ENCODE measurements around the gene GOLPH3L.
A peak's percentile ranks its signal among the peaks of the same experiment; 100 is the strongest.
"Not testable (repeated sequence)": the region's sequence is repeated elsewhere in the genome, so short reads cannot be mapped to it uniquely, and the experiment has no call there.

GOLPH3L gene

DNA sequence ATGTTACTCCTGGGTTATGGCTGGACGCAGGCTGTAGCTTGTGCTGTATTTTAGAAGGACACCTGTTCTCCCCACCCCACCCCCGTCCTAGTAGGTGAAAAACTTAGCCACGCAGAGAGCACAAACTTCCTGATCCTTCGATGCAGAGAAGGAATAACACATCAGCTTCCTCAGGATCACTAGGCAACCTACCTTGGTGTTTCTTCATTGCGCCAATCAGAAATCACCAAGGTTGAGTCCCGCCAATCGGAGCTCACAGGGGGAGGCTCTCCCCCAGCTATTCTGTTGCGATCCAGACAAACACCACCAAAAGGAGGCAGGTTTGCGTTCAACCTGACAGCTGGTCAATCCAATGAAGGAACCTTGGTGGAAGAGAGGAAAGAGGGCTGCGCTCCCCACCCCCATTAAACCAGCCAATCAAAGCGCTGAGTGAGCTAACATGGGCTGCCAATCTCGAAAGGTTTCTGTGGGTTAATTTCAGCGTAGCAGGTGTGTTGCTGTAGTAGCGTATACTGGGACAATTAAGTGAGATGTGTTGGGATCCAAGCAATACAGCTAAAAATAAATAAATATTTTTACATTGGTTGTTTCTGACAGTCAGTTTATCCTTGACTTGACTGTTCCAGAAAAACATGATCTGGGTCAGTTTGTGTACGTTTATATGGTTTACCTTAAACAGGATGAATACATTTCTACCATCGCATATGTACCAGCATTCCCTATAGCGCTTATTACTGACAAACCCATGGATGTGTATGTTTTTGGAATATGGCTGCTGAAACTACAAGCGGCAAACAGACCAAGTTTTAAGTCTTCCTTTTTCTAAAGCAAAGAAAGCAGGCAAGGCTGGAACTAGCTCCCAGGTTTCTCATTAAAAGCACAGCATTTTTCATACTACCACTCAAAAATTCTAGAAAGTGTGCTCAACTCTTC is at the start of gene GOLPH3L:
Gene GOLPH3L, minus strand, starts transcription at position 160 of the 933 bp plus-strand sequence. CDS start 2,316 bp downstream, outside the sequence.
- peak; percentile 66 for DNase-seq

DNA sequence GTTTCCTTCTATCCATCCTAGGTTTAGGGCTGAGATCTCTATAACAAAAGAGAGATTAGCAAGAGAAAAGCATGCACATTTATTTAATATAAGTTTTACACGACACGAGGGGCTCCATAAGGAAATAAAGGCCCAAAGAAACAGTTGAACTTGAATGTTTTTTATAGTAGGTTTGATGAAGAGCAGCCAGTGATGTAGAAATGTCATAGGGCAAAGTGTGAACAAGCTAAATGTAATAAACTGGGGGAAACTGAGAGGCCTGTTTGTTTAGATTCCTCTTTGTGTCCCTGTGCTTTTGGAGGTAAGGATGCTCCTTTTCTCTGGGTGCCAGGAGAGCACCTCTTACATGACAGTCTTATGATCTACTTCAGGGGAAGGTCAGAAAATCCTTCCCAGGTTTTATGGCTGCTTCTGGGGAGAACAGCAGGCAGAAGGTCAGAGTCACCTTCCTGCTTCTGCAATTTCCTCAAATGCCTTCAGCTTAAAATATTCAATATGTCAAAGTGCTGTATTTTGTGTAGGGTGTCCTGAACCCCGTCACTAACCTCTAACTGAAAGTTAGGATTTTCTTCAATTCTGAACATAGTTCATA is 33.3 kb upstream of the GOLPH3L start:
- DNase-seq, result no peak

DNA sequence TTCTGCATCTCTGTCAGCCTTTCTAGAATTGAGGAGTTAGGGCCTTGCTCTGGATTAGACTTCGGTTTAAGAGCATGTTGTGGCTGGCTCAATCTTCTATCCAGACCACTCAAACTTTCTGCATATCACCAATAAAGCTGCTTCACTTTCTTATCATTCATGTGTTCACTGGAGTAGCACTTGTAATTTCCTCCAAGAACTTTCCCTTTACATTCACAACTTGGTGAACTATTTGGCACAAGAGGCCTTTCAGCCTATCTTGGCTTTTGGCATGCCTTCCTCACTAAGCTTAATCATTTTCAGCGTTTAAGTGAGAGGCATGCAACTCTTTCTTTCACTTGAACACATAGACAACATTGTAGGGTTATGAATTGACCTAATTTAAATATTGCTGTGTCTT is 27.4 kb upstream of the GOLPH3L start:
- DNase-seq, result no peak

DNA sequence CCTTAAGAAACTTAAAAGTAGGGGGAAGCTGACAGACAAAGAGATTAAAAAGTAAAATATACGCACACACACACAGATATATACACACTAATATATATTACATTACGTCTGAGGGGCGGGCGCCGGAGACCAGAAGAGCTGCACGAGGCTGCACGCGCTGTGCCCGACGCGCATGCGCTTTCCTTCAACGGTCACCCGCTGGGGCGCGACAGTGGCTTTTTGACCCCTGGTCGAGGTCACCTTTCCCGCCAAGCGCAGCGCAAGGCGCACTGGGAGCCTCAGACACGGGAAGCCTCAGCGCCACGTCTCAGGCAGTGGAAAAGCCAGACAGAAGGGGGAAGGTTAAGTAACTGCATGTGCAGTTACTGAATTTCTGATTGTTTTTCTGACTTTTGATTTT is 23.7 kb upstream of the GOLPH3L start, which contains the start of gene HORMAD1:
Gene HORMAD1, minus strand, starts transcription at position 193 of the 400 bp plus-strand sequence. CDS start 1,390 bp downstream, outside the sequence.
- no peak for DNase-seq

DNA sequence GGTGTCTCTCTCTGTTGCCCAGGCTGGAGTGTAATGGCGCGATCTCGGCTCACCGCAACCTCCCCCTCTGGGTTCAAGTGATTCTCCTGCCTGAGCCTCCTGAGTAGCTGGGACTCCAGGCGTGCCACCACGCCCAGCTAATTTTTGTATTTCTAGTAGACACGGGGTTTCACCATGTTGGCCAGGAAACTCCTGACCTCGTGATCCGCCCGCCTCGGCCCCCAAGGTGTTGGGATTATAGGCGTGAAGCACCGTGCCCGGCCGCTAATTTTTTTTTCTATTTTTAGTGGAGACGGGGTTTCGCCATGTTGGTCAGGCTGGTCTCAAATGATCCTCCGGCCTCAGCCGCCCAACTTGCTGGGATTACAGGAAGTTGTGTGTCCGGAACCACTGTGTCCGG is 23.1 kb upstream of the GOLPH3L start:
- DNase-seq, result no peak

DNA sequence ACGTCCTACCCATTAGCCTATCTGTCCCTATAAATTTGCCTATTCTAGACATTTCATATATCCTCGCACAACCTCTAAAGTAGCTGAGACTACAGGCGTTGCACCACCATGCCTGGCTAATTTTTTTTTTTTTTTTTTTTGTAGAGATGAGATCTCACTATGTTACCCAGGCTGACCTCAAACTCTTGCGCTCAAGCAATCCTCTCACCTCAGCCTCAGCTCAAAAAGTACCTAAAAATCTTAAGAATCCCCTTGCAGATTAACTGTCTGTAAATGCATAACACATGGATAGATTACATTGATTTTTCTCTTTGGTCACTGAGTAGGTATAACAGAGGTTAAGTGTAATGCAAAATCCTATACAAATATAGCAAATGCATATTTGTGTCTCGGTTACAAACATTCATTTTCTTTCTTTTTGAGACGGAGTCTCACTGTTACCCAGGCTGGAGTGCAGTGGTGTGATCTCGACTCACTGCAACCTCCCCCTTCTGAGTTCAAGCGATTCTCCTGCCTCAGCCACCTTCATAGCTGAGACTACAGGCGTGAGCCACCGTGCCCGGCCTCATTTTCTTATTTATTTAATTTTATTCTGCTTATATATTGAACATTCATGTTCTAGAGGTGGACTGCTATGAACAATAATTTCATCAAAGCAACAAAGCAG is 21.4 kb upstream of the GOLPH3L start:
- DNase-seq, result no peak

DNA sequence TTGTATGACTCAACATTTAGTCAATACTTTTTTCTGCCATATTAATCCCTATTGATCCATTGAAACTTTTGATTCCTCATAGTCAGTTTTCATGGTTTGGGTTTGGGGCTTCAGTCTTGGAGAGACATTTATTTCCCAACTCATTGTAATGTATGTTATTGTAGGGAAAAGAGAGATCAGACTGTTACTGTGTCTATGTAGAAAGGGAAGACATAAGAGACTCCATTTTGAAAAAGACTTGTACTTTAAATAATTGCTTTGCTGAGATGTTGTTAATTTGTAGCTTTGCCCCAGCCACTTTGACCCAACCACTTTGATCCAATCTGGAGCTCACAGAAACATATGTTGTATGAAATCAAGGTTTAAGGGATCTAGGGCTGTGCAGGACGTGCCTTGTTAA is 12.1 kb upstream of the GOLPH3L start:
- DNase-seq, result not testable (repeated sequence)

DNA sequence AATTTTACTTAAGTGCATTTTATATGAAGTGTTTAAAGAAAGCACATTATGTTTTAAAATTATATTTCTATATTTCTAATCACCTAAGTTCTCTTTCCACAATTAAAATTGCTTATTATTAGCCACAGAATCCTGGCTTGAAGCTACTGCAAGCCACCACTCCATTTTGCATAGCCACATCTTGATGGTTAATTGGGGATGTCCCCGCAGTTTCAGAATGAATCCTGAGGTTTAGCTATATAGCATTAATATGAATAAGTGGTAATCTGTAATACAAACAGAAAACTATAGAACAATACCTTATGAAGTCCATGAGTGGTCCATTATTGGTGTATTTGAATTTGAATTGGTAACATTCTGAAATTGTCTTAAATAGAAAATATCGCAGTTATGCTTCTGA is 11.6 kb upstream of the GOLPH3L start:
- DNase-seq, result no peak

DNA sequence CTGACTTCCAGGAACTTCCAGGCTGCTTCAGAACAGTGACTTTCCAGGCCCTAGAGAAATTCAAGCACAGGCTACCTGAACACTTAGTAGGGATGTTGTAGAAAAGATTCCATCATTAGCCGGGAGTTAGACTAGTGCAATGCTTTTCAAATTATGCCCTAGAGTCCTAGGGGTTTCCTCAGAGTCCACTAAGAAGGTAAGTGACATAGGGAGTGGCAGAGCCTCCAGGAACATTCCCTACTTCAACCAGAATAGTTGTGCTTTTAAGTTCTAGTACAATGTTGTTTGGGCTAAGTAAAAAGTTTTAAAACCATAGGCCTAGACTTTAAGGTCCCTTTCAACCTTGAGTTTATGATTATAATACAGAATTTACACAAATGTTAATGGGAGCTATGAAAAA is 9.1 kb upstream of the GOLPH3L start:
- no peak for DNase-seq

DNA sequence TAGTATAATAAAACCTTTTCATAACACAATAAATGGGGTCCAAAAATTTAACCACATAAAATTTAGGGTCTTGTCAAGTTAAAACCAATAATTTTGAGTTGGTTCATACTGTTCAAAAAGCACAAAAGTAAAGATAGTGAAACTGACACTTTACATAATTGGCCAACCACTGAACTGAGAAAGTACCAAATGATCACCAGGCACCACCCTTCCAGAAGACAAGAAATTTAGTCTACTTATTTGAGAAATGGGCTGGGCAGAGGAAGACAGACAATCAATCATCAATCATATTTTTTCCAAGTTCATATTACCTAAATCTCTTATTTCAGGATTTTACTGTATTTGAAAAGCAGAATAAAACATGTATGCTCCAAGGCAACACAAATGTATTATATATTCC is 6.5 kb upstream of the GOLPH3L start:
- no peak for DNase-seq

DNA sequence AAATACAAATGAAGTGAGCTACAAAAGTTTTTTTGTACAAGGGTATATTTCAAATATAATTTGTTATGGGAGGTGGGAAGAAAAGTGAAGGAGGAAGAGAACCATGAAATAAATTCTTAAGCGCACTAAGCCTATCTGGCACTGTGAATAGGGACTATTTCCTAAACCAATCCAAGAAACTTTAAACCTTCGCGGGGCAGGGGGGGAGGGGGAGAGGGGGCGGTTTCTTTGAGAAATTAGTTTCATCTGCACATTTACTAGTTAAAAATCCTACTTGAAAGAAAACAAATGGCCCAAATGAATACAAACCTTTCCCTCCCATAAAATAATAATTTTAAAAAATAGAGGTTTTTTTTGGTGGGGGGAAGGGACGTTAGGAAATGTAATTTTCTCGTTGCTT is 364 bp downstream of the GOLPH3L start:
- no peak for DNase-seq

DNA sequence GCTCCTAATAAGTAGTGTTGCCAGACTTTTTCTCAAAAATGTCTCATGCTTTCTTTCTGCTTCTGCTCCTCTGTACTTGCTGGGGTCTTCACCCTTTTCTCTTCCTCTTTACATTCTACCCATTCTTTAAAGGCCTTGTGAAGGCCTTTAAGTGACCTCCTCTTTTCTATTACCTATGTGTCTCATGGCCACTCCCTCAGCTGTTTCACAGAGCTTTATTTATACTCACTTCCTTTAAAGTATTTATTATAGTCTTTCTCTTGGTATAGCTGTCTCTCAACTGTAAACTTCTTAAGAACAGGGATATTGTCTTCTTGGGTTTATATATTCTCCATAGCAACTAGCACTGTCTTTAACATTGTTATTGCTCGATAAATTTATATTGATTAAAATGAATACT is 792 bp downstream of the GOLPH3L start:
- peak; percentile 4 for DNase-seq

DNA sequence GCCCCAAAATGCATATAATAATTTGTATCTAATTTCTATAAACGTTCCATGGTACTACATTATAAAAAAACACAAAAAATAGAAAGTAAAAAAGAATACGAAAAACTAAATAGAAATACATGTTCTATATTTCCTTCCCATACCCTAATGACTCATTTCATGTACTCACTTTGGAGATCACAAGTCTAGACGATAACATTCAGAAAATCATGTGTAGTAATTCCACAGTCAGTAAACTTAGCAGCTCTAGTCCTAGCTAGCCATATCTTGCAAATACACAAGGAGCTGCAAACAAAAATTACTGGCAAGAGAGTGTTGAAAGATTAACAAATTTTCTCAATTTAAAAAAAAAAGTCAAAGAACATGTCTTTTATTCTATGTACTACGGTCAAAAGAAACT is 1.4 kb downstream of the GOLPH3L start:
- DNase-seq, result peak; percentile 9

DNA sequence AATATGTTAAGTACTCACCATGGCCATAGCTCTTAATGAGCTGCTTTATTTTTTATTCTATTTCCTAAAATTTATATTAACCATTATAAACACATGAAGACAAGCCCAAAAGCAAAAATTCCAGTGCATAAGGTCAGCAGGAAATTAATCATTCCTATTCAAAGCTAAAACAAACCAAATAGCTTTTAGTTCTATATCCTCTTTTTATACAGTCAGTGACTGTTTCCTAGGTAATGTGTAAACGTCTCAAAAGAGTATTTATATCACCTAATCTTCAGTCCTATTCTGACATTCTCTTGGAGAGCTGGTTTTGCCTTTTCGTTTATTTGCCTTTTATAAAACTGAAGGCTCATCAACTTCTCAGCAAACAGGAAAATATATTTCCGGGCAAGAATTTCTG is 4.2 kb downstream of the GOLPH3L start:
- DNase-seq, result no peak

DNA sequence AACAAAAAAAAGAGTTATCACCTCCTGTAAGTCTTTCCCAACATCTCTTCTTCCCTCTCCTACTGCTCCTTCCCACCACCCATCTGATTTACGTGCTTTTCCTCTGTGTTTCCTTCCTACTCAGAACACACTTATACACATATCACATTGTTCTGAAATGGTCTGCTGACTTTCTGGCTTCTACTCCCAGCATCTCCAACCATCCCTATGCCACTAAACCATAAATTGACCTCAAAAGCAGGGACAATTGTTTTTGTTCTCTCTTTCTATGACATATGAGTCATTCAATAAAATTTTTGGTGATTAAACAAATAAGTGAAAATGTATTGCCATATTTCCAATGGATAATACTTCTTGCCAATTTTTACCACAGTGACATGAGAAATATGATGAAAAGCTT is 8.2 kb downstream of the GOLPH3L start:
- DNase-seq, result no peak

DNA sequence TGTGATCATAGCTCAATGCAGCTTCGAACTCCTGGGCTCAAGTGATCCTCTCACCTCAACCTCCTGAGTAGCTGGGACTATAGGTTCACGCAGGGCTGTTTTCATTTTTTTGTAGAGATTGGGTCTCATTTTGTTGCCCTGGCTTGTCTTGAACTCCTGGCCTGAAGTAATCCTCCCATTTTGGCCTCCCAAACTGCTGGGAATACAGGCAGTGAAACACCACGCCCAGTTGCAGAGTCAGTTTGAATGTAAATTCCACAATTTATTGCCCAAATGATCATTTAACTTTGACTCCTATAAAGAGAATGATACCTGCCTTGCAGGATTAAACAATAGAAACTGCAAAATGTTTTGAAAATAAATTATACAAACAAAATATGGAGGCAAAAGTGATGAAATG is 10.7 kb downstream of the GOLPH3L start:
- no peak for DNase-seq

DNA sequence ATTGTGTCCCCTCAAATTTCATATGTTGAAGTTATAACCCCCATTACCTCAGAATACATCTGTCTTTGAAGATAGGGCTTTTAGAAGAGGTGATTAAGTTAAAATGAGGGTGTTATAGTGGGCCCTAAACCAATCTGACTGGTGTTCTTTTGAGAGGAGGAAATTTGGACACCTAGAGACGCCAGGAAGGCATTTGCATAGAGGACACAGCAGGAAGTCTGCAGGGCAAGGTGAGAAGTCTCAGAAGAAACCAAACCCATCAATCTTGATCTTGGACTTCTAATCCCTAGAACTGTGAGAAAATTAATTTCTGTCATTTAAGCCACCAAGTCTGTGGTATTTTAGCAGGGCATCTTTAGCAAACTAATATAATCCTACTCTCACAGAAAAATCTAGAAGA is 13.0 kb downstream of the GOLPH3L start:
- no peak for DNase-seq

DNA sequence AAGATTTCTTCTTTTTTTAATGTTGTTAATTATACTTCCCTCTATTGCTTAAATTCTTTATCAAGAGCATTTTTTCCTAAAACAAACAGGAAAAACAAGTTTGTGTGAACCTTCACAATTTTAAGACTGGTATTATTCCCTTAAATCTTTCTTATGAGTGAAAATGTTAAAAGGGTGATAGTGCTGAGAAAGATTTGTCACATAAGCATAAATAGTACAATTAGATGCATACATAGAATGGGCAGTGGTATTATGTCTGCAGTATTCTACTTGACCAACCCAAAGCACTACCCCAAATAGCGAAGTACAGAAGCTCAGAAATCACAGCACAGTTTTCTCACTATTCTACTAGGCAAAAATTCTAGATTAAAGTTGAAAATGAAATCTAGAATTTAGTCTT is 18.0 kb downstream of the GOLPH3L start:
- DNase-seq, result no peak

DNA sequence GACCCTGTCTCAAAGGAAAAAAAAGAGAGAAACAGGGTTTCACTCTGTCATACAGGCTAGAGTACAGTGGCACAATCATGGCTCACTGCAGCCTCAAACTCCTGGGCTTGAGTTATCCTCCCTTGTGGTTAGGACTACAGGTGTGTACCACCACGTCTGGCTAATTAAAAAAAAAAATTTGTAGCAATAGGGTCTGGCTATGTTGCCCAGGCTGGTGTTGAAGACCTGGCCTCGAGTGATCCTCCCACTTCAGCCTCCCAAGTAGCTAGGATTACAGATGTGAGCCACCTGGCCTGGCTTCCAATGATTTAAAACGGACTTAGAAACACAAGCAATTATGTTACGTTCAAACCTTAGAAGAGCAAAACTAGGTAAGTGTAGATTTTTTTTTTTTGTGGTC is 22.1 kb downstream of the GOLPH3L start:
- DNase-seq, result no peak

DNA sequence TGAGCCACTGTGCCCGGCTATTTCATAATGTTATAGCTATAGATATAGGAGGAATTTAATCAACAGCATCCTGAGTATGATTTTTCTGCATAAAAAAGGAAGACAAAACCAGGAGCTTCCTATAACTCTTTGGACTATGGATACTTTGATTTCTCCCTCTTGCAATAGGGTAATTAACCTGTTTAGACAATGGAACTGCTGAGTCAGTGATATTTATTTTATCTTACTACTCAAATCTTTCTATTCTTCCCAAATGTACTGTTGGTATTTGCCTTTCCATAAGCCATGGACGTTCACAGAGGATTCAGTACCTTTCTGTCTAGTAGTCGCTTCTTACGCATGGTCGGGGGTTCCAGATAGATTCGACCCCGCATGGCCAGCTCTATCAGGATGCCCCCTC is 33.6 kb downstream of the GOLPH3L start:
- no peak for DNase-seq

DNA sequence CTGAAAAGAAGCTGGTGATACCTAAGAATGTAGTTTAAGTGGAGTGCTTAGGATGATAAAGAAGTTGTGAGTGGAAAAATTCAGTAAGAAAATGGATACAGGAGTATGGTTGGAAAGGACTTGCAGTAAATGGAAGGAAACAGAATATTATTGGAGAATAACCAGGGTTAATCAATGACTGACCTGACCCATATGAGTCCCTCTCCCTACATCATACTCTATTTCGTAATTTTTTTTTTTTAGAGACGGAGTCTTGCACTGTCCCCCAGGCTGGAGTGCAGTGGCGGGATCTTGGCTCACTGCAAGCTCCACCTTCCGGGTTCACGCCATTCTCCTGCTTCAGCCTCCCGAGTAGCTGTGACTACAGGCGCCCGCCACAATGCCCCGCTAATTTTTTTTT is 34.1 kb downstream of the GOLPH3L start:
- DNase-seq, result no peak

DNA sequence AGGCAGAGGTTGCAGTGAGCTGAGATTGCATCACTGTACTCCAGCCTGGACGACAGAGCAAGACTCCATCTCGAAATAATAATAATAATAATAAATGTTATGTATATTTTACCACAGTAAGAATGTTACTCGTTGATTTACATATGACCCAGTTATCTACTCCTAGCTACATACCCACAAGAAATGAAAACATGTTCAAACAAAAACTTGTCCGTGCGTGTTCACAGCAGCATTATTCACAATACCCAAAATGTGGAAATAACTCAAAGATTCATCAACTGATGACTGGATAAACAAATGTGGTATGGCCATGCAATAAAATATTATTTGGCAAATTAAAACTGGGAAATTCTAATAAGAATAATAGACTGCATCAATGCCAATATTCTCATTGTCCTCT is 35.8 kb downstream of the GOLPH3L start:
- DNase-seq, result no peak

DNA sequence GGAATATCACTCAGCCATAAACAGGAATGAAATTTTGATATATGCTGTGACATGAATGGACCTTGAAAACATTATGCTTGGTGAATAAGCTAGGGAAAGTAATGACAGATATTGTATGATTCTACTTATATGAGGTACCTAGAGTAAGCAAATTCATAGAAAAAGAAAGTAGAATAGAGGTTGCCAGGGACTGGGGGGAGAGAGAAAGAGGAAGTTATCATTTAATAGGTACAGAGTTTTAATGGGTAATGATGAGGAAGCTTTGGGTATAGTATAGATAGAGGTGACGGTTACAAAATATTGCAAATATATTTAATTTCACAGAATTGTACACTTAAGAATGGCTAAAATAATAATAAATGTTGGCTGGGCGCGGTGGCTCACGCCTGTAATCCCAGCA is 36.4 kb downstream of the GOLPH3L start:
- no peak for DNase-seq

DNA sequence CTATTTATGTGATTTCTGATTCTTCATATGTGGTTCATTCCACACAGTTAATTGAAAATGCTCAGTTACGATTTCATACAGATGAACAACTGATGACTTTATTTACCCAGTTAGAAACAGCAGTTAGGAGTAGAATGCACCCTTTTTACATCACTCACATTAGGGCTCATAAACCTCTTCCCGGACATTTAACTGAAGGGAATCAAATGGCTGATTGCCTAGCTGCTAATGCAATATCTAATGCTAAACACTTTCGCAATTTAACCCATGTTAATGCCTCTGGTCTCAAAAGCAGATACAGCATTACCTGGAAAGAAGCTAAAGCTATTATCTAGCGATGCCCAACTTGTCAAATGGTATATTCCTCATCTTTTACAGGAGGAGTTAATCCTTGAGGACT is 39.9 kb downstream of the GOLPH3L start:
- DNase-seq, result not testable (repeated sequence)
